Body of pancreas (tissue), 4 donors: ENCODE measurements around the gene RNPC3. TPM values are rescaled to one million over a fixed set of nuclear protein-coding genes. Genes with fewer than 3 reads are reported as not detected.

Source experiments
- ATAC-seq: fragments of 150-250 bp; one replicate; pipeline ENCODE4 v1.9.1; 2016
- DNase-seq, 4 donors: peaks; one replicate each; pipeline ENCODE4 v3.0.0-alpha.2; 2019
- H3K27ac ChIP-seq, 4 donors: fragments of 200-600 bp; sonication (generic); 1 replicate in 3 of 4; 2 replicates in 1 of 4; pipeline versions ENCODE4 v1.5.1 to v1.6.1; 2016 to 2019; ENCODE audit warnings: mild to moderate bottlenecking in 1 of 4, mixed read lengths in 1 of 4, moderate library complexity in 1 of 4
- H3K27me3 ChIP-seq, 2 donors: fragments of 200-600 bp; sonication (generic); one replicate each; pipeline ENCODE4 v1.6.0; 2016; ENCODE audit warnings: mild to moderate bottlenecking in 1 of 2
- H3K36me3 ChIP-seq, 2 donors: fragments of 200-600 bp; sonication (generic); replicated peaks in 1 of 2; 2 replicates each; pipeline ENCODE4 v1.5.1; 2016; ENCODE audit warnings: low read depth in 2 of 2; ENCODE audit not compliant: insufficient read depth in 1 of 2
- H3K4me1 ChIP-seq: fragments of 200-600 bp; sonication (generic); one replicate; pipeline ENCODE4 v1.6.0; 2016
- H3K4me3 ChIP-seq, 2 donors: fragments of 200-600 bp; sonication (generic); 1 replicate in 1 of 2; 2 replicates in 1 of 2; pipeline ENCODE4 v1.5.1; 2016 to 2019
- H3K9me3 ChIP-seq, 3 donors: fragments of 200-600 bp; sonication (generic); 1 replicate in 2 of 3; 2 replicates in 1 of 3; pipeline ENCODE4 v1.5.1; 2016
- CTCF ChIP-seq, 7 experiments: fragments of 450-650 bp in 4 of 7; fragments of 200-600 bp in 3 of 7; sonication (generic) in 3 of 7; IDR thresholded peaks; one replicate each; pipeline ENCODE4 v1.5.1; 2016 to 2019; ENCODE audit warnings: antibody characterized with exemption in 7 of 7
- POLR2A ChIP-seq, 3 donors: fragments of 450-650 bp; IDR thresholded peaks; one replicate each; pipeline ENCODE4 v1.6.1; 2016; ENCODE audit warnings: antibody characterized with exemption in 3 of 3, mild to moderate bottlenecking in 2 of 3
- WGBS, 2 donors: methylation state at CpG; one replicate each; pipeline ENCODE4 v1.1.5; 2017; 5-methylcytosine and 5-hydroxymethylcytosine counted together
- intact Hi-C: fragments of 100-400 bp; cut with DNase I; formaldehyde crosslinking; loops from one replicate; pipeline ENCODE4 v1.15.1; 2023
- total RNA-seq, 2 donors: library from RNA; depleted of rRNA; stranded (reverse); fragments of >200 nt; gene quantifications; one replicate each; pipeline ENCODE4 v1.1.0, GENCODE V29; 2016

RNPC3 gene
- total RNA-seq, 2 donors from 2014 or later: 42.3 to 74.2 TPM

- intact Hi-C loops: no loop called here
- H3K36me3 ChIP-seq: no peaks in the 10 kb centered on the region
- TF ChIP-seq CTCF (IDR thresholded peaks at IDR 0.05) (no peak), POLR2A (IDR thresholded peaks at IDR 0.05) (no peak)
- no peak overlapping the region for H3K27ac ChIP-seq
- DNase-seq (no peak), ATAC-seq (no peak)
- no peaks in the 10 kb centered on the region for H3K27me3 ChIP-seq
- no peaks in the 10 kb centered on the region for H3K4me1 ChIP-seq
- no peak overlapping the region for H3K4me3 ChIP-seq
- WGBS, 2 donors: 93 to 94% methylated on average over 2 of the region's 2 CpGs
- H3K9me3 ChIP-seq: no peaks in the 10 kb centered on the region
These were observed 9.2 kb upstream of the RNPC3 start for GRCh38 chr1:103516283-103516682.

- no peak overlapping the region for H3K4me3 ChIP-seq
- H3K36me3 ChIP-seq: no peaks in the 10 kb centered on the region
- no peak for DNase-seq
- no peak overlapping the region for H3K27ac ChIP-seq
- intact Hi-C loops: no loop called here
- no peak for ATAC-seq
- no peaks in the 10 kb centered on the region for H3K27me3 ChIP-seq
- H3K9me3 ChIP-seq: no peaks in the 10 kb centered on the region
- TF ChIP-seq POLR2A (IDR thresholded peaks at IDR 0.05) (no peak), CTCF (IDR thresholded peaks at IDR 0.05) (no peak)
- H3K4me1 ChIP-seq: no peaks in the 10 kb centered on the region
These were observed 8.8 kb upstream of the RNPC3 start for GRCh38 chr1:103516693-103517092.

- Histone ChIP-seq H3K4me3 (no peak overlapping the region), H3K4me1 (no peaks in the 10 kb centered on the region), H3K27ac (no peak overlapping the region), H3K27me3 (no peaks in the 10 kb centered on the region), H3K36me3 (no peaks in the 10 kb centered on the region), H3K9me3 (no peaks in the 10 kb centered on the region)
- TF ChIP-seq CTCF (IDR thresholded peaks at IDR 0.05) (no peak), POLR2A (IDR thresholded peaks at IDR 0.05) (no peak)
- 69 to 88% methylated on average over 2 of the region's 2 CpGs for WGBS, 2 donors
- DNase-seq (no peak), ATAC-seq (no peak)
- intact Hi-C loops: no loop called here
These were observed 8.0 kb upstream of the RNPC3 start for GRCh38 chr1:103517380-103518047.

- H3K9me3 ChIP-seq: no peaks in the 10 kb centered on the region
- intact Hi-C loops: no loop called here
- DNase-seq: no peak
- H3K4me1 ChIP-seq: peaks cover 12% of the 10 kb centered on the region
- H3K27me3 ChIP-seq: no peaks in the 10 kb centered on the region
- H3K4me3 ChIP-seq: no peak overlapping the region
- TF ChIP-seq CTCF (IDR thresholded peaks at IDR 0.05) (no peak), POLR2A (IDR thresholded peaks at IDR 0.05) (no peak)
- ATAC-seq: no peak
- no peak overlapping the region for H3K27ac ChIP-seq
- no peaks in the 10 kb centered on the region for H3K36me3 ChIP-seq
These were observed 4.7 kb upstream of the RNPC3 start for GRCh38 chr1:103520822-103521221.

GRCh38 chr1:103523346-103523745 lies 2.2 kb upstream of the RNPC3 start:
- Histone ChIP-seq H3K4me1 (peaks cover 17% of the 10 kb centered on the region), H3K9me3 (no peaks in the 10 kb centered on the region), H3K27ac (no peak overlapping the region), H3K4me3 (no peak overlapping the region), H3K36me3 (no peaks in the 10 kb centered on the region), H3K27me3 (no peaks in the 10 kb centered on the region)
- DNase-seq (no peak), ATAC-seq (no peak)
- TF ChIP-seq POLR2A (IDR thresholded peaks at IDR 0.05) (no peak), CTCF (IDR thresholded peaks at IDR 0.05) (no peak)
- WGBS, 2 donors: 88 to 96% methylated on average over 3 of the region's 3 CpGs
- intact Hi-C loops: no loop called here
